GM19455 (cell line): ENCODE measurements around the gene CCDC88C.

ENCODE experiments used
- ATAC-seq: cut with Tn5 transposase; IDR thresholded peaks from one replicate; pipeline ENCODE4 v1.9.1; 2021; ENCODE audit not compliant: unreplicated experiment

CCDC88C gene

GRCh38 chr14:91350813-91351511 is 66.7 kb downstream of the CCDC88C start:
- peak; percentile 63 for ATAC-seq

DNA sequence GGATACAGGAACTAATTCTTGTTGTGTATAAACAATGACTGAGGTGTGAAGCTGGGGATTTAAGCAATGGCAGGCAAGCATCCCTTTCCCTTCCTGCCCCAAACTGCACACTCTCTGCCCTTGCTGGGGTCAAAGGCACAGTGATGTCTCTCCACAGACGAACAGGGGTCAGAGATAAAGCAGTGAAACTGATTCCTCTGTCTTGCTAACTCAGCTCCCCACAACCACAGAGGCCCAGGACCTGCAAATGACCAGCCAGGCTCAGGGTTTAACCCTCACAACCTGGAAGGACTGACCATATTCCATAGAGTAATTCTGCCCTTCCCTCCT is 67.2 kb downstream of the CCDC88C start:
- no peak for ATAC-seq

DNA sequence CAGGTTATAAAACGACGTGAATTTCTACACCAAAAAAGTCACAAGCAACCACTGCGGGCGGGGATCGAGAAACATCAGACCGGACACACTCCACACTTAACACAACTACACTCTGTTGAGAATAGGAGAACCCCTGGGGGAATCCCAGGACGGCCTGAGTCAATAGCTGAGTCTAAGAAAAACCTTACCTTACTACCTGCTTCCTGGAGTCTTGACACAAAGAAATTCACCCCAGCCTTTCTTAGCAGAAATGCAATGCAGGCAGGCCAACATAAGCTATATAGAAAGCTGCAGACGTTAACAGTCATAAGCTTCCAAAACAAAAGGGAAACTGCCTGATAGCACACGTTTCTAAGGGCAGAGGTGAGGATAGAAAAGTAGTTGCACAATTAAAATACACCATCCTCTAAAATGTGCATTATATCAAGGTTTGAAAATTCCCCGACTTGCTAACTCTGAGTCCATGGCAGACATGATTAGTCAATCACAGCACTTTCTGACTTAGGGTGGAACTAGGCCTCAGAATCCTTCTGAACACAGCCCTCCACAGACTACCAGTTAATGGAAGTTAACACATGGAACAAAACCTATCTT is 68.0 kb downstream of the CCDC88C start:
- ATAC-seq: peak; percentile 55

GRCh38 chr14:91348845-91349465 is 68.7 kb downstream of the CCDC88C start:
- no peak for ATAC-seq

GRCh38 chr14:91346838-91347173 is 70.8 kb downstream of the CCDC88C start:
- no peak for ATAC-seq

DNA sequence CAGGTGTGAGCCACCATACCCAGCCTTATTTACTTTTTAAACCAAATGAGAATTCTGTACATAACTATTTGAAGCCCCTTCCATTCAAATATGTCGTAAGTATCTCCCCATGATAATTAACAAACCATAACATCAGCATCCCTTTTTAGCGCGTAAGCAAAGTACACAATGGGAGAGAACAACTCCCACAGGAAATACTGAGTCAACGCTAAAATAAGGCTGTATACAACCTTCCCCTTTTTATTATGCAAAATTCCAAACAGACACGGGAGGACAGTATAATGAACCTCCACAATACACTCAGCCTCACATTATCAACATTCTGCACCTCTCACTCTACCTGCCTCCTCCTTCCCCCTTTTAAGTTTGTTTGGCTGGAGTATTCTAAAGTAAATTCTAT is 73.5 kb downstream of the CCDC88C start:
- ATAC-seq: no peak

DNA sequence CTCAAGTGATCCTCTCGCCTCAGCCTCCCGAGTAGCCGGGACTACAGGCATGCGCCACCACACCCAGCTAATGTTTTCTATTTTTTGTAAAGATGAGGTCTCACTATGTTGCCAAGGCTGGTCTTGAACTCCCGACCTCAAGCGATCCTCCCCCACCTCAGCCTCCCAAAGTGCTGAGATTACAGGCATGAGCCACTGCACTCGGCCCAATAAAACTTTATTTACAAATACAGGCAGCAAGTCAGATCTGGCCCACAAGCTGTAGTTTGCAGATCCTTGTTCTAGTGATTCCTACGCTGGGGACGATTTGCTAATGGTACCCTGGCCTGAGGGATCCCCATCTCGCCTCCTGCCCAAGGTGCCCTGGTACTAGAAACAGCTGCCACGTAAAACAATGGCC is 74.6 kb downstream of the CCDC88C start:
- no peak for ATAC-seq

GRCh38 chr14:91342206-91342760 is 75.3 kb downstream of the CCDC88C start:
- ATAC-seq: no peak

DNA sequence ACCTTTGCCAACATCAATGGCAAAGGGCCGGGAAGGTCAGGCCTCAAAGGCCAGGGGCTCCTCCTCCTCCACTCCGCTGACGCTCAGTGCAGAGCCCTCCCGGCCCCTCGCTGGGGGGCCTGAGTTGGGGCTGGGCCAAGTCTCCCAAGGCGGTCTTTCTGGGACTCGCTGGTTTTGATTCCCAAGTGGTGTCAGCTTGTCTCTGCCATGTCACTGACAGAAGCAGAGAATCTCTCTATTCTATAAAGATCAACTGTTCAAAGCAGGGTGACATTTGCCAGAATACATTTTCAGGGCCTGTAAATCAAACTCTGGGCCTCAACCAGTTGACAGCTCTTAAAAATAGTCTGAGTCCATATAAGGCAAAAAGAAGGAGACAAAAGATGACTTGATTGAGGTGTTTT is 75.9 kb downstream of the CCDC88C start:
- no peak for ATAC-seq

- ATAC-seq: no peak
Measured at GRCh38 chr14:91341334-91341733, 76.3 kb downstream of the CCDC88C start.

DNA sequence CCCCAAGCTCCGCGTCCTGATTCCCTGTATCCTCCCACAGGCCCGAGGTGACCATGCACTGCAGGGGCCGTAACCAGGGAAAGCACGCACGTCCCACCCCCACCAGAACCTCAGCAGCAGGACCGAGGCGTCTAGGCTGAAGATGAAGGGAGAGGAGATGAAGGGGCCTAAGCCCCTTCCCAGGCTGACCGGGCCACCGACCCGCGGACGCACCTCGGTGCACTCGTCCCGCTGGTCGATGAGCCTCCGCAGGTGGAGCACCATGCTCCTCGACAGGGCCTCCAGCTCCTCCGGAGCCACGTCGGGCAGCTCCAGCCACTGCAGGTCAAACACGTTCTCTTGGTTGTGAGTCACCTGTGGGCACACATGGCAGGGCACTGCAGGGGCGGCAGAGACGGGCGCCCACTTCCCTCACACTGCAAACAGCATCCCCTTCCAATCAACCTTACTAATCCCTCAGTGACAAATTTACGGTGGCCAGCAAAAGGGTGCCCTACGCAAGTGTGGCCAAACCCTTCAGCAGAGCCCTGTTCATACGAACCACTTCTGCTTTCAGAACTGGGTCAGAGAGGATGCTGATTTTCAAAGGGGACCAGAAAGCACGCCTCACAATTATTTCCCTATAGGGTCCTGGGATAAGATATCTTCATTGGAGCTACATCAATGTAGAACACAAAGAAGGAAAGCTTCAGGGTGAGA is 77.8 kb downstream of the CCDC88C start:
- ATAC-seq: no peak

DNA sequence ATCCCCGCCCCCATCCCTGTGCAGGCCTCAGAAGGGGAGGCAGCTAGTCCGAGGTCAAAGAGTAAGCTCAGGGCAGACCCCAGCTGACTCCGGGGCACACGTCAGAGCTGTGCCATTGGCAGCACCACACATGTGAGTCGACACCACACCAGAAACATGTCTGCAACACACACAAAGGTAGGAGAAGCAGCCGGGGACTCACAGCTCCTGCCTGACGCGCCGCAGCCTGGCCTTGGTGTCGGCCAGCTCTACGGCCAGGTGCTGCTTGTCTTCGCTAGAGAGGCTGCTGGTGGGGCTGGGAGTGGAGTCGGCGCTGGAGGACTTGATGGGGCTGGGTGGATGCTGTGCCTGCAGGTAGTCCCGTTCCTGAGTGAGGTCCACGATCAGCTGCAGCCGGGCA is 78.5 kb downstream of the CCDC88C start:
- no peak for ATAC-seq

- ATAC-seq: no peak
Measured at GRCh38 chr14:91338379-91338778, 79.2 kb downstream of the CCDC88C start.

- ATAC-seq: no peak
Measured at GRCh38 chr14:91337699-91338335, 79.8 kb downstream of the CCDC88C start.

DNA sequence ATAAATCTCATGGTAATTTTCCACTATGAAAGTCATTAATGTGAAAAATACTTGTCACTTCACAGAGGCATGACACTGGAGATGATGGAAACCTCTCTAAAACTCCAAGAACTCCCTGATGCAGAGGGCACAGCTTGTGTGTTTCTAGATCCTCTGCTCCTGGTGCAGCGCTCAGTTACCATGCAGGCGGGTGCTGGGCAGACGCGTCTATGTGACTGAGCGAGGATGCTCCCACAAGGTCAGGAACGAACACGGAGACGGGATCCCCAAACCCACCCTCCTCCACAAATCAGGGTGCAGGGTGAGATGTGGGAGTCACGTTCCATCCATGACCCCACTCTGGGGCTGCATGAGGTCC is 81.5 kb downstream of the CCDC88C start:
- no peak for ATAC-seq

DNA sequence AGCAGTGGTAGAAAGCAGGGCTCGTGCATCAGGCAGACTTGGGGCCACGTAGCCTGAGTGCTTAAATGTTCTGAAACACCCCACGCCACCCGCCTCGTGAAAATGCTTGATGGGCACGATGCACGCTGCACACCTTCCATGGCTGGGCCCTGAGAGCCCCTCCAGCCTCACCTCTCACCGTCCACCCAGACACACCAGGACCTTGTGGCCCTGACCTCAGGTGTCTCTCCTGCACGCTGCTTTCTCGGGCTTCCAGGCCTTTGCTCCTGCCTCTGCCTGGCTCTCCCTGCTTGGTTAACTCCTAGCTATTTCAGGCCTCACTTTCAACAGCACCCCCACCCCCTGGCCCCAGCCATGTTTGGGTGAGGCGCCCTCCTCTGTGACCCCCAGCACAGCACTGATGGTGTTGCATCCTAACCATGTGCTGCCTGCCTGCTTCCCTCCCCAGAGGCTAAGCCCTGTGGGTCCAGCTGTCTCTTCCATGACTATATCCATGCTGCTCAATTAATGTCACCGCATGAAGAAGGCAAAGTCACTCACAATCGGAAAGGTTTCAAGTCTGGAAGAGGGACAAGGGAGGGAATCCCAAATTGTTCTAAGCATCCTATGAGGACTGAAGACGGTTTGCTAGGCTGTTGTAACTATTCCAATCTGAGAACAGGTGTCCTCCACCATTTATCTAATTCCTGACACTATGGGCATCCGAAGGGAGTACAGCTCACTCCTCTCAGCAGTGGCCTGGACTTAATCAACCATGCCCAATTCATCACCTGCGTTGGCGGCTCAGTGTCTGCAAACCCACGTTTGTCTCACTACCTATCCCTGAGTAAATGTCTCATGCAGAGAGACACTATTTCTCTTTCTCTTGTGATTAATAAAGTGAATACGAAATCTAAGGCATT is 82.2 kb downstream of the CCDC88C start:
- ATAC-seq: no peak

GRCh38 chr14:91333650-91334039 is 84.0 kb downstream of the CCDC88C start:
- ATAC-seq: peak; percentile 74

GRCh38 chr14:91332986-91333649 is 84.5 kb downstream of the CCDC88C start:
- ATAC-seq: no peak

GRCh38 chr14:91332171-91332985 is 85.2 kb downstream of the CCDC88C start:
- ATAC-seq: no peak
